ENCODE measurements around the gene STX2.
A peak's percentile ranks its signal among the peaks of the same experiment; 100 is the strongest.
"Not testable (repeated sequence)": the region's sequence is repeated elsewhere in the genome, so short reads cannot be mapped to it uniquely, and the experiment has no call there.

STX2 gene

GRCh38 chr12:130868412-130868811, 29.4 kb upstream of the STX2 start:
- no peak for DNase-seq

- no peak for DNase-seq
These were observed 24.2 kb upstream of the STX2 start for GRCh38 chr12:130863298-130863697.

- DNase-seq, result not testable (repeated sequence)
These were observed 23.7 kb upstream of the STX2 start for GRCh38 chr12:130862771-130863170.

- no peak for DNase-seq
These were observed 23.1 kb upstream of the STX2 start for GRCh38 chr12:130862161-130862560.

- no peak for DNase-seq
These were observed 21.3 kb upstream of the STX2 start for GRCh38 chr12:130860311-130860710.

- DNase-seq, result no peak
These were observed 20.1 kb upstream of the STX2 start for GRCh38 chr12:130859161-130859560.

GRCh38 chr12:130858084-130858483, 19.0 kb upstream of the STX2 start:
- DNase-seq, result no peak

GRCh38 chr12:130856088-130856487, 17.0 kb upstream of the STX2 start:
- no peak for DNase-seq

- no peak for DNase-seq
These were observed 11.5 kb upstream of the STX2 start for GRCh38 chr12:130850418-130851021.

GRCh38 chr12:130849561-130850417, 10.7 kb upstream of the STX2 start:
- no peak for DNase-seq

- DNase-seq, result not testable (repeated sequence)
These were observed 9.8 kb upstream of the STX2 start for GRCh38 chr12:130848785-130849305.

- DNase-seq, result not testable (repeated sequence)
These were observed 9.1 kb upstream of the STX2 start for GRCh38 chr12:130848105-130848504.

GRCh38 chr12:130847112-130847511, 8.1 kb upstream of the STX2 start:
- DNase-seq, result no peak

- no peak for DNase-seq
These were observed 7.3 kb upstream of the STX2 start for GRCh38 chr12:130846369-130846768.

GRCh38 chr12:130839770-130840404, 837 bp upstream of the STX2 start:
- DNase-seq, result no peak

- peak; percentile 9 for DNase-seq
These were observed 633 bp downstream of the STX2 start for GRCh38 chr12:130838284-130838950.

GRCh38 chr12:130835436-130835835, 3.6 kb downstream of the STX2 start:
- no peak for DNase-seq

GRCh38 chr12:130835011-130835410, 4.0 kb downstream of the STX2 start:
- no peak for DNase-seq

GRCh38 chr12:130832561-130833209, 6.4 kb downstream of the STX2 start:
- DNase-seq, result no peak

GRCh38 chr12:130831876-130832405, 7.1 kb downstream of the STX2 start:
- DNase-seq, result no peak

- no peak for DNase-seq
These were observed 7.8 kb downstream of the STX2 start for GRCh38 chr12:130831246-130831645.

- no peak for DNase-seq
These were observed 8.9 kb downstream of the STX2 start for GRCh38 chr12:130830246-130830551.

Measured in T-helper 9 cell (primary cell).